ENCODE data around the gene AKT3.
"Not testable (repeated sequence)": the region's sequence is repeated elsewhere in the genome, so short reads cannot be mapped to it uniquely, and the experiment has no call there.

AKT3 gene

DNA sequence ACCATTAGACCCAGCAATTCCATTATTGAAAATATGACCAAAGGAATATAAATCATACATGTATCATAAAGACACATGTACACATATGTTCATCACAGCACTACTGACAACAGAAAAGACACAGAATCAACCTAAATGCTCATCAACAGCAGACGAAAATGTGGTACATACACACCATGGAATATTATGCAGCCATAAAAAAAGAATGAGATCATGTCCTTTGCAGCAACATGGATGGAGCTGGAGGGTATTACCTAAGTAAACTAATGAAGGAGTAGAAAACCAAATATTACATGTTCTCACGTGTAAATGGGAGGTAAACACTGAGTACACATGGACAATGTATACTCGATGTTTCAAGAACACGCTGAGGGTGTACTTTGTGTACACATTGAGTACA, 15.9 kb downstream of the AKT3 start:
- Histone ChIP-seq H3K9me3 (ENCODE audit: control insufficient read depth, insufficient read depth, low read length) (peaks cover 6% of the 10 kb centered on the region; the same call in 1 of the 2 replicates), H3K79me2 (ENCODE audit: control insufficient read depth, low read length) (no peaks in the 10 kb centered on the region), H3K4me1 (ENCODE audit: control insufficient read depth, low read length) (no peaks in the 10 kb centered on the region), H3K9me2 (replicated peaks; ENCODE audit: control insufficient read depth, low read length) (no peaks in the 10 kb centered on the region), H3K4me2 (ENCODE audit: low read length) (no peak overlapping the region), H3K27ac (ENCODE audit: low read depth, low read length) (no peak overlapping the region), H3K36me3 (ENCODE audit: control insufficient read depth, low read length) (no peaks in the 10 kb centered on the region), H3F3A (ENCODE audit: control insufficient read depth, insufficient read depth) (no peaks in the 10 kb centered on the region), H3K4me3 (ENCODE audit: low read length) (no peak overlapping the region), H3K27me3 (ENCODE audit: control insufficient read depth, low read length) (no peaks in the 10 kb centered on the region), H4K20me1 (ENCODE audit: control insufficient read depth, insufficient read depth, low read depth, low read length) (no peaks in the 10 kb centered on the region)
- TF ChIP-seq CTCF (IDR thresholded peaks at IDR 0.05; ENCODE audit: low read depth, low read length, poor library complexity, severe bottlenecking), result no peak
- no peak for TF ChIP-seq EZH2phosphoT487 (IDR thresholded peaks at IDR 0.05; ENCODE audit: borderline replicate concordance, low read length)

DNA sequence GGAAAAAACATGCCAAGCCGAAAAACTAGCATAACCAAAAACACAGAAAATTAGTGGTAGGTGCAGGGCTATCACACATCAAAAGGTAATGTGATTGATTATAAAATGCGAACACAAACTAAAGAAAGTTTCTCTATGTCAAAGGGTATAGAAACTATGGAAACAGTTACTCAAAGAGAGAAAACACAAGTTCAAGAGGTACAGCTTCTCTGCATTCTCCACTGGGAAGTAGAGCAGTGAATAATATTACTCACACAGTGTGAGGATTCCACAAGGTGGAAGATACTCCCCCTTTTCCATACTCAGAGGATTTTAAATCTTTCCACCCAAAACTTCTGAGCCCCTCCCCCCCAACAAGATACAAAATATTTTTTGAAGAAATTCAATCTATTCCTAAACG, 18.6 kb downstream of the AKT3 start:
- no peaks in the 10 kb centered on the region for H3K9me2 ChIP-seq (replicated peaks; ENCODE audit: control insufficient read depth, low read length)
- H3K4me1 ChIP-seq (ENCODE audit: control insufficient read depth, low read length), result no peaks in the 10 kb centered on the region
- H3F3A ChIP-seq (ENCODE audit: control insufficient read depth, insufficient read depth), result no peaks in the 10 kb centered on the region
- TF ChIP-seq CTCF (IDR thresholded peaks at IDR 0.05; ENCODE audit: low read depth, low read length, poor library complexity, severe bottlenecking) (no peak), EZH2phosphoT487 (IDR thresholded peaks at IDR 0.05; ENCODE audit: borderline replicate concordance, low read length) (no peak)
- no peak overlapping the region for H3K27ac ChIP-seq (ENCODE audit: low read depth, low read length)
- H3K9me3 ChIP-seq (ENCODE audit: control insufficient read depth, insufficient read depth, low read length), result peaks cover 6% of the 10 kb centered on the region; the same call in 1 of the 2 replicates
- H3K4me3 ChIP-seq (ENCODE audit: low read length), result no peak overlapping the region
- H3K27me3 ChIP-seq (ENCODE audit: control insufficient read depth, low read length), result no peaks in the 10 kb centered on the region
- H4K20me1 ChIP-seq (ENCODE audit: control insufficient read depth, insufficient read depth, low read depth, low read length), result no peaks in the 10 kb centered on the region
- H3K36me3 ChIP-seq (ENCODE audit: control insufficient read depth, low read length), result no peaks in the 10 kb centered on the region
- H3K4me2 ChIP-seq (ENCODE audit: low read length), result no peak overlapping the region
- no peaks in the 10 kb centered on the region for H3K79me2 ChIP-seq (ENCODE audit: control insufficient read depth, low read length)

- TF ChIP-seq EZH2phosphoT487 (IDR thresholded peaks at IDR 0.05; ENCODE audit: borderline replicate concordance, low read length) (no peak), CTCF (IDR thresholded peaks at IDR 0.05; ENCODE audit: low read depth, low read length, poor library complexity, severe bottlenecking) (no peak)
- Histone ChIP-seq H3K4me2 (ENCODE audit: low read length) (no peak overlapping the region), H3K4me1 (ENCODE audit: control insufficient read depth, low read length) (no peaks in the 10 kb centered on the region), H3K79me2 (ENCODE audit: control insufficient read depth, low read length) (no peaks in the 10 kb centered on the region), H3K9me3 (ENCODE audit: control insufficient read depth, insufficient read depth, low read length) (no peaks in the 10 kb centered on the region), H4K20me1 (ENCODE audit: control insufficient read depth, insufficient read depth, low read depth, low read length) (no peaks in the 10 kb centered on the region), H3K36me3 (ENCODE audit: control insufficient read depth, low read length) (no peaks in the 10 kb centered on the region), H3F3A (ENCODE audit: control insufficient read depth, insufficient read depth) (no peaks in the 10 kb centered on the region), H3K4me3 (ENCODE audit: low read length) (no peak overlapping the region), H3K27ac (ENCODE audit: low read depth, low read length) (no peak overlapping the region), H3K27me3 (ENCODE audit: control insufficient read depth, low read length) (no peaks in the 10 kb centered on the region), H3K9me2 (replicated peaks; ENCODE audit: control insufficient read depth, low read length) (no peaks in the 10 kb centered on the region)
Observed at GRCh38 chr1:243827206-243827605, 22.8 kb downstream of the AKT3 start.

GRCh38 chr1:243824907-243825306, 25.1 kb downstream of the AKT3 start:
- not testable (repeated sequence) for H3K27ac ChIP-seq (ENCODE audit: low read depth, low read length); H3K79me2 ChIP-seq (ENCODE audit: control insufficient read depth, low read length); H3K4me3 ChIP-seq (ENCODE audit: low read length); H3K27me3 ChIP-seq (ENCODE audit: control insufficient read depth, low read length); H3K36me3 ChIP-seq (ENCODE audit: control insufficient read depth, low read length); H3F3A ChIP-seq (ENCODE audit: control insufficient read depth, insufficient read depth); H3K4me2 ChIP-seq (ENCODE audit: low read length); H3K9me2 ChIP-seq (replicated peaks; ENCODE audit: control insufficient read depth, low read length); H3K9me3 ChIP-seq (ENCODE audit: control insufficient read depth, insufficient read depth, low read length); H3K4me1 ChIP-seq (ENCODE audit: control insufficient read depth, low read length); H4K20me1 ChIP-seq (ENCODE audit: control insufficient read depth, insufficient read depth, low read depth, low read length)
